SJCRH30 (cell line): ENCODE results near the gene HTT-AS. TPM values are rescaled to one million over a fixed set of nuclear protein-coding genes. Genes with fewer than 3 reads are reported as not detected.
"Not testable (repeated sequence)": the region's sequence is repeated elsewhere in the genome, so short reads cannot be mapped to it uniquely, and the experiment has no call there.

Experiments
- DNase-seq, 2 experiments: peaks; one replicate each; pipeline ENCODE4 v3.0.0-alpha.2; 2015 to 2020
- H3K27ac ChIP-seq: fragments of 250-450 bp; sonication (Bioruptor Pico); 2 replicates; pipeline ENCODE4 v1.5.1; 2020; ENCODE audit warnings: mild to moderate bottlenecking, moderate library complexity
- H3K27me3 ChIP-seq: fragments of 250-450 bp; sonication (Bioruptor Pico); 2 replicates; pipeline ENCODE4 v1.5.1; 2020; ENCODE audit warnings: mild to moderate bottlenecking, moderate library complexity
- H3K36me3 ChIP-seq: fragments of 250-450 bp; sonication (Bioruptor Pico); 2 replicates; pipeline ENCODE4 v1.5.1; 2020; ENCODE audit warnings: mild to moderate bottlenecking, moderate library complexity
- H3K4me1 ChIP-seq: fragments of 250-450 bp; sonication (Bioruptor Pico); 2 replicates; pipeline ENCODE4 v1.5.1; 2020; ENCODE audit warnings: mild to moderate bottlenecking, moderate library complexity
- H3K4me3 ChIP-seq: fragments of 250-450 bp; sonication (Bioruptor Pico); 2 replicates; pipeline ENCODE4 v1.5.1; 2020; ENCODE audit warnings: mild to moderate bottlenecking, moderate library complexity
- H3K9me3 ChIP-seq: fragments of 250-450 bp; sonication (Bioruptor Pico); replicated peaks from 2 replicates; pipeline ENCODE4 v1.5.1; 2020; ENCODE audit warnings: mild to moderate bottlenecking, moderate library complexity
- total RNA-seq: library from RNA; depleted of rRNA; stranded (reverse); fragments of >200 nt; shearing (Covaris generic); gene quantifications from 2 replicates; pipeline ENCODE4 v1.2.3, GENCODE V29; 2014

The HTT-AS gene
- total RNA-seq, 1 experiment from 2014 or later = not detected

- H3K4me1 ChIP-seq, DNase-seq, H3K27ac ChIP-seq, H3K27me3 ChIP-seq, H3K36me3 ChIP-seq, H3K4me3 ChIP-seq: not testable (repeated sequence)
- H3K9me3 ChIP-seq = peaks cover 24% of the 10 kb centered on the region
Observed at GRCh38 chr4:3051141-3051897, 23.0 kb downstream of the HTT-AS start.

GRCh38 chr4:3047464-3048286 lies 26.7 kb downstream of the HTT-AS start:
- Histone ChIP-seq H3K27me3 (0 out of 2 replicates have a peak, but pooled peaks cover 3% of the 10 kb centered on the region), H3K4me3 (no peak overlapping the region), H3K36me3 (no peaks in the 10 kb centered on the region), H3K4me1 (peaks cover 6% of the 10 kb centered on the region; the same call in 1 of the 2 replicates), H3K9me3 (no peaks in the 10 kb centered on the region), H3K27ac (no peak overlapping the region)
- DNase-seq = peak; percentile 70 to 86

GRCh38 chr4:3046623-3047022 lies 27.7 kb downstream of the HTT-AS start:
- Histone ChIP-seq H3K27me3 (0 out of 2 replicates have a peak, but pooled peaks cover 3% of the 10 kb centered on the region), H3K27ac (no peak overlapping the region), H3K4me3 (no peak overlapping the region), H3K4me1 (peaks cover 6% of the 10 kb centered on the region; the same call in 1 of the 2 replicates), H3K9me3 (no peaks in the 10 kb centered on the region), H3K36me3 (no peaks in the 10 kb centered on the region)
- DNase-seq = no peak

GRCh38 chr4:3046162-3046561 lies 28.2 kb downstream of the HTT-AS start:
- no peak overlapping the region for H3K4me3 ChIP-seq
- H3K27ac ChIP-seq = no peak overlapping the region
- H3K27me3 ChIP-seq = 0 out of 2 replicates have a peak, but pooled peaks cover 3% of the 10 kb centered on the region
- peaks cover 6% of the 10 kb centered on the region; the same call in 1 of the 2 replicates for H3K4me1 ChIP-seq
- no peaks in the 10 kb centered on the region for H3K36me3 ChIP-seq
- H3K9me3 ChIP-seq = no peaks in the 10 kb centered on the region
- no peak for DNase-seq

- Histone ChIP-seq H3K4me3 (no peak overlapping the region), H3K9me3 (no peaks in the 10 kb centered on the region), H3K4me1 (peaks cover 6% of the 10 kb centered on the region; the same call in 1 of the 2 replicates), H3K27me3 (no peaks in the 10 kb centered on the region), H3K36me3 (no peaks in the 10 kb centered on the region), H3K27ac (no peak overlapping the region)
- DNase-seq = peak; percentile 50 to 62
Observed at GRCh38 chr4:3044870-3045819, 29.2 kb downstream of the HTT-AS start.

- Histone ChIP-seq H3K27me3 (no peaks in the 10 kb centered on the region), H3K4me1 (peaks cover 6% of the 10 kb centered on the region; the same call in 1 of the 2 replicates), H3K27ac (no peak overlapping the region), H3K4me3 (no peak overlapping the region), H3K9me3 (no peaks in the 10 kb centered on the region), H3K36me3 (no peaks in the 10 kb centered on the region)
- no peak for DNase-seq
Observed at GRCh38 chr4:3043282-3044020, 30.9 kb downstream of the HTT-AS start.

GRCh38 chr4:3042226-3042625 lies 32.1 kb downstream of the HTT-AS start:
- no peaks in the 10 kb centered on the region for H3K27me3 ChIP-seq
- H3K36me3 ChIP-seq = no peaks in the 10 kb centered on the region
- H3K4me3 ChIP-seq = peak overlapping the region; percentile 42
- H3K9me3 ChIP-seq = no peaks in the 10 kb centered on the region
- peaks cover 14% of the 10 kb centered on the region for H3K4me1 ChIP-seq
- no peak for DNase-seq
- H3K27ac ChIP-seq = no peak overlapping the region

GRCh38 chr4:3041192-3042142 lies 32.9 kb downstream of the HTT-AS start:
- Histone ChIP-seq H3K4me1 (peaks cover 14% of the 10 kb centered on the region), H3K9me3 (no peaks in the 10 kb centered on the region), H3K36me3 (no peaks in the 10 kb centered on the region), H3K27ac (no peak overlapping the region), H3K4me3 (peak overlapping the region; percentile 42), H3K27me3 (peaks cover 7% of the 10 kb centered on the region; the same call in 1 of the 2 replicates)
- DNase-seq = peak; percentile 88 to 91

- no peaks in the 10 kb centered on the region for H3K9me3 ChIP-seq
- no peak for DNase-seq
- H3K36me3 ChIP-seq = no peaks in the 10 kb centered on the region
- H3K4me3 ChIP-seq = no peak overlapping the region
- no peak overlapping the region for H3K27ac ChIP-seq
- H3K4me1 ChIP-seq = peaks cover 14% of the 10 kb centered on the region
- H3K27me3 ChIP-seq = peaks cover 16% of the 10 kb centered on the region
Observed at GRCh38 chr4:3040452-3041191, 33.7 kb downstream of the HTT-AS start.

GRCh38 chr4:3039706-3040366 lies 34.5 kb downstream of the HTT-AS start:
- H3K36me3 ChIP-seq = no peaks in the 10 kb centered on the region

GRCh38 chr4:3037957-3038461 lies 36.3 kb downstream of the HTT-AS start:
- H3K4me3 ChIP-seq = no peak overlapping the region
- no peak overlapping the region for H3K27ac ChIP-seq
- H3K36me3 ChIP-seq = no peaks in the 10 kb centered on the region
- peaks cover 8% of the 10 kb centered on the region; the same call in 1 of the 2 replicates for H3K4me1 ChIP-seq
- peak; percentile 73 to 81 for DNase-seq
- H3K27me3 ChIP-seq = peaks cover 16% of the 10 kb centered on the region
- no peaks in the 10 kb centered on the region for H3K9me3 ChIP-seq

More at GRCh38 chr4:3039706-3040366, 34.5 kb downstream of the HTT-AS start:
- Histone ChIP-seq H3K27ac (no peak overlapping the region), H3K27me3 (peaks cover 16% of the 10 kb centered on the region), H3K4me1 (peaks cover 8% of the 10 kb centered on the region; the same call in 1 of the 2 replicates), H3K9me3 (no peaks in the 10 kb centered on the region), H3K4me3 (no peak overlapping the region)
- DNase-seq = no peak
